SU-DHL-6 (cell line): ENCODE results near the gene SRD5A1.
"Not testable (repeated sequence)": the region's sequence is repeated elsewhere in the genome, so short reads cannot be mapped to it uniquely, and the experiment has no call there.

Source experiments
- H2AFZ ChIP-seq: fragments of 200-600 bp; sonication (generic); 2 replicates; pipeline ENCODE4 v1.6.1; 2014; ENCODE audit warnings: low read depth, mild to moderate bottlenecking, moderate library complexity, mixed read lengths, antibody characterized with exemption, low read length; ENCODE audit not compliant: severe bottlenecking
- H3F3A ChIP-seq: fragments of 200-600 bp; shearing (Covaris generic); 2 replicates; pipeline ENCODE4 v1.6.0; 2016; ENCODE audit warnings: antibody characterized with exemption, mild to moderate bottlenecking; ENCODE audit not compliant: insufficient read depth
- H3K27ac ChIP-seq: fragments of 200-600 bp; sonication (generic); 2 replicates; pipeline ENCODE4 v1.5.1; 2016; ENCODE audit warnings: low read depth, mild to moderate bottlenecking, low read length, moderate library complexity, mixed read lengths
- H3K27me3 ChIP-seq: fragments of 200-600 bp; sonication (generic), shearing (Covaris generic); 2 replicates; pipeline ENCODE4 v1.6.0; 2014; ENCODE audit warnings: mild to moderate bottlenecking, low read length
- H3K36me3 ChIP-seq: fragments of 200-600 bp; sonication (generic); 2 replicates; pipeline ENCODE4 v1.6.1; 2014; ENCODE audit warnings: mild to moderate bottlenecking, low read length, mixed read lengths
- H3K4me2 ChIP-seq: fragments of 300-600, 200-600 bp; shearing (Covaris generic), sonication (generic); 2 replicates; pipeline ENCODE4 v1.6.0; 2014; ENCODE audit warnings: low read length, low read depth, mild to moderate bottlenecking; ENCODE audit not compliant: poor library complexity, severe bottlenecking
- H3K4me3 ChIP-seq: fragments of 200-600 bp; sonication (generic); 2 replicates; pipeline ENCODE4 v1.5.1; 2014; ENCODE audit warnings: antibody characterized with exemption, low read length, mild to moderate bottlenecking, mixed read lengths; ENCODE audit not compliant: insufficient read depth, poor library complexity, severe bottlenecking
- H3K79me2 ChIP-seq: fragments of 200-600 bp; sonication (generic); 2 replicates; pipeline ENCODE4 v1.6.1; 2014; ENCODE audit warnings: mild to moderate bottlenecking, low read length, moderate library complexity; ENCODE audit not compliant: insufficient read depth
- H3K9ac ChIP-seq: fragments of 200-600 bp; sonication (generic); 2 replicates; pipeline ENCODE4 v1.7.0; 2014; ENCODE audit warnings: mild to moderate bottlenecking, low read length
- H3K9me2 ChIP-seq: fragments of 200-600 bp; sonication (generic); replicated peaks from 2 replicates; pipeline ENCODE4 v1.6.1; 2014; ENCODE audit warnings: low read length; ENCODE audit not compliant: insufficient read depth
- H3K9me3 ChIP-seq: fragments of 200-600 bp; sonication (generic); 2 replicates; pipeline ENCODE4 v1.6.1; 2014; ENCODE audit warnings: low read length, mixed read lengths; ENCODE audit not compliant: insufficient read depth
- H4K20me1 ChIP-seq: fragments of 200-600 bp; sonication (generic); 2 replicates; pipeline ENCODE4 v1.6.1; 2014; ENCODE audit warnings: low read depth, mild to moderate bottlenecking, antibody characterized with exemption, low read length, moderate library complexity, mixed read lengths
- CTCF ChIP-seq: fragments of 200-600 bp; sonication (generic); IDR thresholded peaks from one replicate; pipeline ENCODE4 v1.5.1; 2017; ENCODE audit warnings: antibody characterized with exemption, mild to moderate bottlenecking, low read length, moderate library complexity; ENCODE audit not compliant: insufficient read depth, poor library complexity, severe bottlenecking
- EZH2phosphoT487 ChIP-seq: fragments of 200-600 bp; sonication (generic), shearing (Covaris generic); conservative IDR thresholded peaks from 2 replicates; pipeline ENCODE4 v1.6.1; 2018; ENCODE audit warnings: mild to moderate bottlenecking, antibody characterized with exemption, low read length, moderate library complexity, mixed read lengths

The SRD5A1 gene

GRCh38 chr5:6644794-6645241, 11.6 kb downstream of the SRD5A1 start:
- no peak overlapping the region for H3K27ac ChIP-seq
- no peak for TF ChIP-seq CTCF
- H3K79me2 ChIP-seq = no peaks in the 10 kb centered on the region
- H3K36me3 ChIP-seq = peaks cover 1% of the 10 kb centered on the region; the same call in 1 of the 2 replicates
- H3K27me3 ChIP-seq = no peaks in the 10 kb centered on the region
- H3K9me2 ChIP-seq = no peaks in the 10 kb centered on the region
- H2AFZ ChIP-seq = no peak overlapping the region
- H3K4me2 ChIP-seq = no peak overlapping the region
- H3F3A ChIP-seq = no peaks in the 10 kb centered on the region
- H3K4me3 ChIP-seq = no peak overlapping the region
- 0 out of 2 replicates have a peak, but pooled peaks cover under 1% of the 10 kb centered on the region for H3K9me3 ChIP-seq
- H4K20me1 ChIP-seq = no peaks in the 10 kb centered on the region
- H3K9ac ChIP-seq = no peak overlapping the region

GRCh38 chr5:6645571-6646362, 12.5 kb downstream of the SRD5A1 start:
- not testable (repeated sequence) for H3K27me3 ChIP-seq, H3K27ac ChIP-seq, H3K4me3 ChIP-seq, H3K9ac ChIP-seq, H3F3A ChIP-seq, H4K20me1 ChIP-seq, H3K9me3 ChIP-seq, H3K79me2 ChIP-seq, H3K9me2 ChIP-seq, H3K4me2 ChIP-seq, H2AFZ ChIP-seq, H3K36me3 ChIP-seq

- peaks cover 6% of the 10 kb centered on the region; the same call in 1 of the 2 replicates for H3K36me3 ChIP-seq
- H3K27me3 ChIP-seq = no peaks in the 10 kb centered on the region
- no peak for TF ChIP-seq CTCF
- TF ChIP-seq EZH2phosphoT487 = no peak
- H3K4me3 ChIP-seq = no peak overlapping the region
- no peaks in the 10 kb centered on the region for H3K9me2 ChIP-seq
- no peaks in the 10 kb centered on the region; the same call in 1 of the 2 replicates for H3K79me2 ChIP-seq
- 0 out of 2 replicates have a peak, but pooled peaks cover 4% of the 10 kb centered on the region for H3K9me3 ChIP-seq
- no peak overlapping the region for H3K9ac ChIP-seq
- H3K27ac ChIP-seq = no peak overlapping the region
- H3K4me2 ChIP-seq = no peak overlapping the region
- H4K20me1 ChIP-seq = no peaks in the 10 kb centered on the region
- H2AFZ ChIP-seq = no peak overlapping the region
- H3F3A ChIP-seq = peaks cover 8% of the 10 kb centered on the region; the same call in 1 of the 2 replicates
Observed at GRCh38 chr5:6649186-6649585, 15.9 kb downstream of the SRD5A1 start.

GRCh38 chr5:6649681-6650080, 16.4 kb downstream of the SRD5A1 start:
- Histone ChIP-seq H3K4me3 (no peak overlapping the region), H3K9me3 (0 out of 2 replicates have a peak, but pooled peaks cover 4% of the 10 kb centered on the region), H2AFZ (no peak overlapping the region), H3K79me2 (no peaks in the 10 kb centered on the region; the same call in 1 of the 2 replicates), H3F3A (peaks cover 8% of the 10 kb centered on the region; the same call in 1 of the 2 replicates), H3K27me3 (no peaks in the 10 kb centered on the region), H4K20me1 (no peaks in the 10 kb centered on the region), H3K27ac (no peak overlapping the region), H3K9ac (no peak overlapping the region), H3K36me3 (peaks cover 6% of the 10 kb centered on the region; the same call in 1 of the 2 replicates), H3K9me2 (no peaks in the 10 kb centered on the region), H3K4me2 (no peak overlapping the region)
- no peak for TF ChIP-seq EZH2phosphoT487
- no peak for TF ChIP-seq CTCF
